Mucosa of stomach (tissue), 1 donor: ENCODE measurements around the gene NCLN.

Experiments
- H3K27me3 ChIP-seq: one replicate; pipeline ENCODE4 v1.7.0; 2013; ENCODE audit warnings: mild to moderate bottlenecking, low read length; ENCODE audit not compliant: control insufficient read depth, insufficient read depth
- H3K36me3 ChIP-seq: one replicate; pipeline ENCODE4 v1.7.0; 2013; ENCODE audit warnings: low read length; ENCODE audit not compliant: control insufficient read depth, insufficient read depth
- H3K4me1 ChIP-seq: one replicate; pipeline ENCODE4 v1.7.0; 2013; ENCODE audit warnings: mild to moderate bottlenecking, low read length; ENCODE audit not compliant: control insufficient read depth, insufficient read depth
- H3K4me3 ChIP-seq: one replicate; pipeline ENCODE4 v1.7.0; 2013; ENCODE audit warnings: low read length
- H3K9ac ChIP-seq: one replicate; pipeline ENCODE4 v1.7.0; 2013; ENCODE audit warnings: mild to moderate bottlenecking, low read length, moderate library complexity
- H3K9me3 ChIP-seq: one replicate; pipeline ENCODE4 v1.7.0; 2013; ENCODE audit warnings: mild to moderate bottlenecking, low read length, moderate library complexity; ENCODE audit not compliant: control insufficient read depth
- donor health status: Pancreatic carcinoma.

The NCLN gene

GRCh38 chr19:3250675-3251074 is 64.9 kb downstream of the NCLN start:
- Histone ChIP-seq H3K9ac (no peak overlapping the region), H3K27me3 (no peaks in the 10 kb centered on the region), H3K9me3 (no peaks in the 10 kb centered on the region), H3K4me1 (no peaks in the 10 kb centered on the region), H3K36me3 (no peaks in the 10 kb centered on the region), H3K4me3 (no peak overlapping the region)

DNA sequence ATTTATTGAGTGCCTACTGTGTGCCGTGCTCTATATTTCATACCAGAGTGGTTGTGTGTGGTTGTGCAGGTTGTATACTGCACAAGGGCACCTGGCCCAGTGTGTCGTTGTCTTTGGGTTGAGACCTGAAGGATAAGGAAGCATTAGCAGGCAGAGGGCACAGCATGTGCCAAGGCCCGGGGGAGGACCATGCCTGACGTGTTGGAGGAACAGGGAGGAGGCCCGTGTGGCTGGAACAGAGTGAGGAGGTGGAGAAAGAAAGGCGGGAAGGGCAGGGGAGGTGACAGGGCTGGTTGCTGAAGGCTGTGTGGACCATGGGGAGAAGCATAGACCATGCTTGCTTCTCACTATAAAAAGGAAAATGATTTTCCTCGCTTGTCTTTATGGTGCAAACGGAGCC is 65.5 kb downstream of the NCLN start:
- no peaks in the 10 kb centered on the region for H3K36me3 ChIP-seq
- no peaks in the 10 kb centered on the region for H3K9me3 ChIP-seq
- H3K4me1 ChIP-seq: no peaks in the 10 kb centered on the region
- H3K9ac ChIP-seq: no peak overlapping the region
- no peaks in the 10 kb centered on the region for H3K27me3 ChIP-seq
- H3K4me3 ChIP-seq: no peak overlapping the region

DNA sequence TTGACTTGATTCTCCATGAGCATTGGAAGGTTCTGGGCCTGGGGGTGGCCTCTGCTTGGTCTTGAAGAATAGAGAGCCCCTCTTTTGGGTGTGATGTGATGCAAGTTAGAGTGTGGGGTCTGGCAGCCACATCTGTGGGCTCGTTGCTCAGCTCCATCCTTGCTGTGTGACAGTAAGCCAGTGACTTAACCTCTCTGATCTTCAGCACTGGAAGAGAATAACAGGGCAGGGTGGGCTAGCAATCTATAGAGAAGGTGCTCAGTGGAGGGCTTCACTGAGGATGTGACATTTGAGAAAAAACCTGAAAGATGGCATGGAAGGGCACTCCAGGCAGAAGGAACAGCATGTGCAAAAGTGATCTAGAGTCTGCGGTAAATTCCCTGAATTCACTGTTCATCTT is 66.9 kb downstream of the NCLN start:
- no peak overlapping the region for H3K4me3 ChIP-seq
- no peaks in the 10 kb centered on the region for H3K36me3 ChIP-seq
- no peak overlapping the region for H3K9ac ChIP-seq
- no peaks in the 10 kb centered on the region for H3K27me3 ChIP-seq
- H3K4me1 ChIP-seq: no peaks in the 10 kb centered on the region
- no peaks in the 10 kb centered on the region for H3K9me3 ChIP-seq

DNA sequence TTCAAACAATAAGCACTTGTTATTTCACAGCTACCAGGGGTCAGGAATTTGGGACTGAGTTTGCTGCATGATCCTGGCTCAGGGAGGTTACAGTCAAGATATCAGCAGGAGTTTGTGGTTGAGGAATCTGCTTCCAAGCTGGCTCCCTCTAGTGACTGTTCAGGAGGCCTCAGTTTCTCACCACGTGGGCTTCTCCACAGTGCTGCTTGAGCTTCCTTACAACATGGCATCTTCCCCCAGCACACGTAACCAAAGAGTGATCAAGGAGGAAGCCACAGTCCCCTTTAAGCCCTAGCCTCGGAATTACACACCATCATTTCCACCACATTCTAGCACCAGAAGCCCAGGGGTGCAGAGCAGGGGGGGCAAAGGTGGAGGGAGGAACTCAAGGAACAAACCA is 67.5 kb downstream of the NCLN start:
- no peaks in the 10 kb centered on the region for H3K27me3 ChIP-seq
- H3K4me1 ChIP-seq: no peaks in the 10 kb centered on the region
- no peak overlapping the region for H3K9ac ChIP-seq
- no peaks in the 10 kb centered on the region for H3K36me3 ChIP-seq
- no peak overlapping the region for H3K4me3 ChIP-seq
- no peaks in the 10 kb centered on the region for H3K9me3 ChIP-seq

DNA sequence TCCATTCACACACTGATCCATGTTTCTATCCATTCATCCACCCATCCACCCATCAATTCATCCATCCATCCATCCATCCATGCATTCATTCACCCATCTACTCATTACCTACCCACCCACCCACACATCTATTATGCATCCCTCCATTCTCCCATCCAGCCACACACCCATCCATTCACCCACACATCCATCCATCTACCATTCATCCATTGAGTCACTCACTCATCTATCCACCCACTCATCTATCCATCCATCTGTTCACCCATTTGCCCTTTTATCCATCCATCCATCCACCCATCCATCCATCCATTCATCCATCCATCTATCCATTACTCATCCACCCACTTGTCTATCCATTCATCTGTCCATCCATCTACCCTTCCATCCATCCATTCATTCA is 68.8 kb downstream of the NCLN start:
- Histone ChIP-seq H3K4me3 (no peak overlapping the region), H3K36me3 (no peaks in the 10 kb centered on the region), H3K9me3 (no peaks in the 10 kb centered on the region), H3K9ac (no peak overlapping the region), H3K4me1 (no peaks in the 10 kb centered on the region), H3K27me3 (no peaks in the 10 kb centered on the region)

DNA sequence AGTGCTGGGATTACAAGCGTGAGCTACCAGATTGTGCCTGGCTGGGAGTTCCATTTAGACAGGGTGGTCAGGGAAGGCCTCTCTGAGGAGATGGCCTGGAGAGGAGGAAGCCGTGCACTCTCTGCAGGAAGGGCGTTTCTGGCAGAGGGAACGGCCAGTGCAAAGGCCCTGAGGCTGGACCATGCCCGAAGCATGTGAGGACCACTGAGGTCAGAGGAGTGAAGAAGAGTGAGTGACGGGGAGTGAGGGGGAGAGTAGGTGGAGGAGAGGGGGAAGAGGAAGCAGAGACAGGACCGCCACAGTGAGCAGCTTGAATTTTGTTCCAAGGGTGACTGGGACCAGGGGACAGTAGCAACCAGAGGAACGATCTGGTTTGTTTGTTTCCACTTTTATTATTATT is 71.3 kb downstream of the NCLN start:
- H3K27me3 ChIP-seq: no peaks in the 10 kb centered on the region
- no peaks in the 10 kb centered on the region for H3K9me3 ChIP-seq
- H3K36me3 ChIP-seq: no peaks in the 10 kb centered on the region

More for the DNA sequence above, 71.3 kb downstream of the NCLN start:
- no peaks in the 10 kb centered on the region for H3K4me1 ChIP-seq
- no peak overlapping the region for H3K9ac ChIP-seq
- no peak overlapping the region for H3K4me3 ChIP-seq
